ENCODE results near the gene FCN2.

DNA sequence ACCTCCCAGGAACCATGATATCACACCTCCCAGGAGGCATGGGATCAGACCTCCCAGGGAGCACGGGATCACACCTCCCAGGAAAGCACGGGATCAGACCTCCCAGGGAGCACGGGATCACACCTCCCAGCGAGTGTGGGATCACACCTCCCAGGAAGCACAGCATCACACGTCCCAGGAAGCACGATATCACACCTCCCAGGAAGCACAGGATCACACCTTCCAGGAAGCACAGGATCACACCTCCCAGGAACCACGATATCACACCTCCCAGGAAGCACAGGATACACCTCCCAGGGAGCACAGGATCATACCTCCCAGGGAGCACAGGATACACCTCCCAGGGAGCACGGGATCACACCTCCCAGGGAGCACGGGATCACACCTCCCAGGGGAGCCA, 30.0 kb upstream of the FCN2 start:
- TF ChIP-seq, protein P1, sequence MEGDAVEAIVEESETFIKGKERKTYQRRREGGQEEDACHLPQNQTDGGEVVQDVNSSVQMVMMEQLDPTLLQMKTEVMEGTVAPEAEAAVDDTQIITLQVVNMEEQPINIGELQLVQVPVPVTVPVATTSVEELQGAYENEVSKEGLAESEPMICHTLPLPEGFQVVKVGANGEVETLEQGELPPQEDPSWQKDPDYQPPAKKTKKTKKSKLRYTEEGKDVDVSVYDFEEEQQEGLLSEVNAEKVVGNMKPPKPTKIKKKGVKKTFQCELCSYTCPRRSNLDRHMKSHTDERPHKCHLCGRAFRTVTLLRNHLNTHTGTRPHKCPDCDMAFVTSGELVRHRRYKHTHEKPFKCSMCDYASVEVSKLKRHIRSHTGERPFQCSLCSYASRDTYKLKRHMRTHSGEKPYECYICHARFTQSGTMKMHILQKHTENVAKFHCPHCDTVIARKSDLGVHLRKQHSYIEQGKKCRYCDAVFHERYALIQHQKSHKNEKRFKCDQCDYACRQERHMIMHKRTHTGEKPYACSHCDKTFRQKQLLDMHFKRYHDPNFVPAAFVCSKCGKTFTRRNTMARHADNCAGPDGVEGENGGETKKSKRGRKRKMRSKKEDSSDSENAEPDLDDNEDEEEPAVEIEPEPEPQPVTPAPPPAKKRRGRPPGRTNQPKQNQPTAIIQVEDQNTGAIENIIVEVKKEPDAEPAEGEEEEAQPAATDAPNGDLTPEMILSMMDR (IDR thresholded peaks at IDR 0.05 in 2 of 3, conservative IDR thresholded peaks at IDR 0.05 in 1 of 3; ENCODE audit: borderline replicate concordance in 1 of 3, insufficient read depth in 1 of 3, low read depth in 2 of 3, low read length in 2 of 3): no peak
- no peak for TF ChIP-seq SIN3A (IDR thresholded peaks at IDR 0.05; ENCODE audit: low read depth)
- TF ChIP-seq ZFX (IDR thresholded peaks at IDR 0.05): no peak
- TF ChIP-seq, protein P2, sequence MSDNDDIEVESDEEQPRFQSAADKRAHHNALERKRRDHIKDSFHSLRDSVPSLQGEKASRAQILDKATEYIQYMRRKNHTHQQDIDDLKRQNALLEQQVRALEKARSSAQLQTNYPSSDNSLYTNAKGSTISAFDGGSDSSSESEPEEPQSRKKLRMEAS (IDR thresholded peaks at IDR 0.05): no peak
- no peak for TF ChIP-seq POLR2AphosphoS5 (IDR thresholded peaks at IDR 0.05; ENCODE audit: low read depth, low read length)
- TF ChIP-seq, protein P3, sequence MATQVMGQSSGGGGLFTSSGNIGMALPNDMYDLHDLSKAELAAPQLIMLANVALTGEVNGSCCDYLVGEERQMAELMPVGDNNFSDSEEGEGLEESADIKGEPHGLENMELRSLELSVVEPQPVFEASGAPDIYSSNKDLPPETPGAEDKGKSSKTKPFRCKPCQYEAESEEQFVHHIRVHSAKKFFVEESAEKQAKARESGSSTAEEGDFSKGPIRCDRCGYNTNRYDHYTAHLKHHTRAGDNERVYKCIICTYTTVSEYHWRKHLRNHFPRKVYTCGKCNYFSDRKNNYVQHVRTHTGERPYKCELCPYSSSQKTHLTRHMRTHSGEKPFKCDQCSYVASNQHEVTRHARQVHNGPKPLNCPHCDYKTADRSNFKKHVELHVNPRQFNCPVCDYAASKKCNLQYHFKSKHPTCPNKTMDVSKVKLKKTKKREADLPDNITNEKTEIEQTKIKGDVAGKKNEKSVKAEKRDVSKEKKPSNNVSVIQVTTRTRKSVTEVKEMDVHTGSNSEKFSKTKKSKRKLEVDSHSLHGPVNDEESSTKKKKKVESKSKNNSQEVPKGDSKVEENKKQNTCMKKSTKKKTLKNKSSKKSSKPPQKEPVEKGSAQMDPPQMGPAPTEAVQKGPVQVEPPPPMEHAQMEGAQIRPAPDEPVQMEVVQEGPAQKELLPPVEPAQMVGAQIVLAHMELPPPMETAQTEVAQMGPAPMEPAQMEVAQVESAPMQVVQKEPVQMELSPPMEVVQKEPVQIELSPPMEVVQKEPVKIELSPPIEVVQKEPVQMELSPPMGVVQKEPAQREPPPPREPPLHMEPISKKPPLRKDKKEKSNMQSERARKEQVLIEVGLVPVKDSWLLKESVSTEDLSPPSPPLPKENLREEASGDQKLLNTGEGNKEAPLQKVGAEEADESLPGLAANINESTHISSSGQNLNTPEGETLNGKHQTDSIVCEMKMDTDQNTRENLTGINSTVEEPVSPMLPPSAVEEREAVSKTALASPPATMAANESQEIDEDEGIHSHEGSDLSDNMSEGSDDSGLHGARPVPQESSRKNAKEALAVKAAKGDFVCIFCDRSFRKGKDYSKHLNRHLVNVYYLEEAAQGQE (IDR thresholded peaks at IDR 0.05; ENCODE audit: low read depth): no peak
